Stimulated activated CD8-positive, alpha-beta memory T cell treated with anti-CD3 and anti-CD28 coated beads, Interleukin-12 subunit alpha, Interleukin-12 subunit beta, amount 100 ng/mL, for 4 hours (primary cell): ENCODE results near the gene GSDME.

ENCODE experiments used
- DNase-seq: peaks from one replicate; pipeline ENCODE4 v3.0.0-alpha.2; 2020; ENCODE audit warnings: low read depth

Gene GSDME

GRCh38 chr7:24704311-24704710 lies 53.0 kb downstream of the GSDME start:
- no peak for DNase-seq

GRCh38 chr7:24703296-24703695 lies 54.0 kb downstream of the GSDME start:
- DNase-seq = no peak

DNA sequence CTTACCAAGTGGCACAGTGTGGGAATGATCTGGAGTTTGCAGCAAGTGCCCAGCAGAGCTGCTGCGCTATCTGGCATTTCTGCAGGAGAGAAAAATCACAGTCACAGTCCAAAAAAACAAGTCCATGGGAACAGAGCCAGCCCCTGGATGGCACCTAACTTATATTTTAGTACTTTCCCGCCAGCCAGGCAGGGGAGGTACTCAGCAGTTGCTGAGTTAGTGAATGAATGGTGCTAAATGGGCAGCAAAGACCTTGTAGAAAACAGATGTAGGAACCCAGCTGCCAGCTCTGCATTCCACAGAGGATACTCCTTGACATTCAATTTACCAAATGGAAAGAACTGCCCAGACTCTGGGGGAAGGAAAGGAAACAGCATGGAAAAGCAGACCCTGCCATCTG lies 54.5 kb downstream of the GSDME start:
- DNase-seq = no peak

DNA sequence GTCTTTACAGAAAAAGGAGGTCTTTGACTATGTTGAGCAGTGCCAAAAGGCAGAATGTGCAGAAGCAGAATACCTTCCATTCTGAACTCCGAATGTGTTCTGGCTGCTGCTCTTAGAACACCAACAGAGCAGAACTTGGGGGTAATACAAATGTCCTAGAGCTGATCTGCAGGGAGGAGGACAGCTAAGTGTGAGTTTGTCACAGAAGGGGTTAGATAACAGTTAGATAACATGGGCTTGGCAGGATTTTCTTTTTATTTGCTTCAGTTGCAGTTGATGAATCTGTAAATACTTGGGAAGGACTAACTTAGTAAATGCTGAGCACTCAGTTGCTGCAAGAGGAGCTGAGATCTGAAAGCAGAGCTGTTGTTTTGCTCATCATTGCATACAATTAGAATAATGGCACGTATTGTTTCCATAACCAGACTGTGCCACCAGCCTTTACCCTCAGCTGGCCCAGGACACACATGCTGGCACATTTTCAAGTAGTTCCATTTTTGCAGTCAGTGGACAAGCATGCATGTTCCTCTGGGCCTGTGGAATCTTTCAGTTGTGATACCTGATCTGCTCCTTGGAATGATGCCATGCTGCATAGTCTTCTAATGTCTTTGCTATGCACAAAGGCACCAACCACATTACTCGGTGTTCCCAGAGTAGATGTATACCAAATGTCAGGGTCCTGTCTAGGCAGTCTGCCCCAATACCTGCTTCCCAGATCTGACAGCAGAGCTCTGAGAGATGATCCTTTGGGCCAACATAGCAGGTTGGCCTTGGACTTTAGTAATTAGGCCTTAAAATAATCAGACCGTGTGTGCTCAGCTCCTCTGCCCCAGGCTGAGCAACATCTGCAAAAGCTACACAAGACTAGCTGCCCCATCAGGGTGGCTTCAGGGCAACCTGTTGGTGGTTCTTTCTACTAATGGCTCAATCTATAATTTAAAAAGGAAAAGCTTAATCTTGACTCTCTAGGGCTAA lies 55.7 kb downstream of the GSDME start:
- no peak for DNase-seq

GRCh38 chr7:24700521-24701260 lies 56.6 kb downstream of the GSDME start:
- no peak for DNase-seq

GRCh38 chr7:24698531-24699266 lies 58.6 kb downstream of the GSDME start:
- no peak for DNase-seq

GRCh38 chr7:24697416-24697815 lies 59.8 kb downstream of the GSDME start:
- DNase-seq = no peak

GRCh38 chr7:24692592-24692991 lies 64.7 kb downstream of the GSDME start:
- no peak for DNase-seq

DNA sequence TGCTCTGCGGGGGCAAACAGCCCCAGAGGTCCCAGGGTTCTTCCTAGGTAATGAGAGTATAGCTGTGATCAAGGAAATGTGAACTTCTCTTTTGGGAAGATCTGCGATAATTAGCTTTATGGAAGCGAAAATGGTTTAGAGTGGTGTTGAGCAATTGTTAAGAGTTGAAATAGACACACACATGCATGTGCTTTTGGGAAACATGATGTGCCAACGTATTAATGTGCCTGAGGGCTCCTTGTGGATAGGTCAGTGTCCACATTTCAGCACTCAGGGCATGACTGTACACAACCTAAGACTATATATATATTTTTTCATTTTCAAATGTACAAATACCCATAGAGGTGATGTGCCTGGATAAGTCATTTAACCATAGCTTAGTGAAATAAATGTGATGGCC lies 67.0 kb downstream of the GSDME start:
- DNase-seq = no peak

DNA sequence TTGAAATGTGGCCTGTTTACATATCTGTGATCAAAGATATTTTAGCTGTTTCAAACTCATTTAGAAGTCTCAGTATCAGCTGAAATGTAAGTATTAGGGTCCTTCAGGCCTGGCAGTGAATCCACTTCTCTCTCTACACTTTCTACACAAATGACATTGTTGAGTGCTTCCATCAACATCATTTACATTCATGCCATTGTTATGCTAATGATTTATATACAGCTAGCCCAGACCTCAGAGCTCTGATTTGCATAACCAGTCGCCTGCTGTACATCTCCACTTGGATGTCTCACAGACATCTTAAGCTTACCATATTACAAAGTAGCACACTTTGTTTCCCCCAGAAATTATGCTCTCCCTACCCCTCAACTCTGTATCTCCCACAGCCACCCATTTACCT lies 71.6 kb downstream of the GSDME start:
- no peak for DNase-seq

DNA sequence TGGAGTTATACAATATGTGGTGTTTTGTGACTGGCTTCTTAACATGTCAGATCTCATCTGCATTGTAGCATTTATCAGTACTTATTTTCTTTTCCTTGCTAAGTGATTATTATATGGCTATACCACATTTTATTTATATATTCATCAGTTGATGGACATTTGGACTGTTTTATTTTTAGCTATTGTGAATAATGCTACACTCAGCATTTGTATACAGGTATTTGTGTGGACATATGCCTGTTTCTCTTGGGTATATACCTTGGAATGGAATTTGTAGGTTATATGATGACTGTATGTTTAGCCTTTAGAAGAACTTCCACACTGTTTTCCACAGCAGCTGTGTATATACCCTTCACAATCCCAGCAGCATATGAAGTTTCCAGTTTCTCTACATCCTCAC lies 86.5 kb downstream of the GSDME start:
- DNase-seq = no peak

DNA sequence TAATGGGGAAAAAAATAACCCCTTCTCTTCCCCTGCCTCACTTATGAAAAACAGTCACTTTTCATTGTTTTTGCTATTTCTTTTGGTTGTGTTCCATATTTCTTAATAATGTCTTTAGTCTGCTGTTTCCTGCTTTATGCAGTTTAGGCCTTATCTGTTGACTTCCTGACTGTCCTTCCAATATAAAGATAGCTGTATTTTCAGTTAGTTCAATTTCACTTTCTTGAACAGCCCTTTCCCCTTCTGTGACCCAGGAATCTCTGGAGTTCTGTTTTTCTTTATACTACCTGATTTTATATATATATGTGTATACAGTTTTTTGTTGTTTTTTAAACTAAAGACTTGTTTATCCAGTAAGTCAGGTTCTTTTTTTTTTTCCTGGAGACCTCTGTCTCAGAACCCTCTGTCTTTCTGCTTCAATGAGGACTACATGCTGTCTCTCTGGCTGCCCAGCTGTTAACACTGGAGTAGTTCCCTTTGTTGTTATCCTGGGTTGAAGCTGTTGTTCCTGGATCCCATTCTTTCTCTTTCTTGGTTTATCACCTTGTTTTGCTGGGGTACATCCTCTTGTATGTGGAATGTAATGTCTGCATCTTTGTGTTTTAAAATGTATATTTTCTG lies 87.2 kb downstream of the GSDME start:
- DNase-seq = no peak

- no peak for DNase-seq
Measured at GRCh38 chr7:24668927-24669635, 88.2 kb downstream of the GSDME start.

DNA sequence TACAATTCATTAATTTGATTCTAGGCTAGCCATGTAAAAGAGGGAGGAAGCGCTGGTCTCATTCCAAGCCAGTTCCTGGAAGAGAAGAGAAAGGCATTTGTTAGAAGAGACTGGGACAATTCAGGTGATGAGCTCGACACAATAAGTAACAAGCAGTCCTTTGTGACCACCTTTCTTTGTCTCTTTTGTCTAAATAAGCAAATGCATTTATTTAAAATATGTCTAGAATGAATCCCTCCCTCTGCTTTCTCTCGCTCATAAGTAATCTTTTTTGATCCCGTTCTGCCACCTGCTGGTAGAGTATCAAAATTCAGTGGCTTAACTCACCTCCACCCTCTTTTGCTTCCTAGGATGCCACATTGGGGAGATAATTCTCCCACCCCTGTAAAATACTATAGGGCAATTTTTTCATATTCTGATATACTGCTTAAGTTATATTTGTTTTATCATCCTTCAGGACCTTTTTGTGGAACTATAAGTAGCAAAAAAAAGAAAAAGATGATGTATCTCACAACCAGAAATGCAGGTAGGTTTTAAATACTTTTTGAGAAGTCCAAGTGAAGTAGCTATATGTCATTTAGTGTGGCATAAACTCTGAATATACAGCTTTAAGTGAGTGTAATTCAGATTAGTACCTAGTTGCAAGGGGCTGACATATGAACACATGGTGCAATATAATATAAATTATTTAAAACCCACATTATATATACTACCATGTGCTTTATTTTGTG lies 91.5 kb downstream of the GSDME start:
- DNase-seq = no peak

GRCh38 chr7:24660546-24660945 lies 96.7 kb downstream of the GSDME start:
- DNase-seq = no peak

DNA sequence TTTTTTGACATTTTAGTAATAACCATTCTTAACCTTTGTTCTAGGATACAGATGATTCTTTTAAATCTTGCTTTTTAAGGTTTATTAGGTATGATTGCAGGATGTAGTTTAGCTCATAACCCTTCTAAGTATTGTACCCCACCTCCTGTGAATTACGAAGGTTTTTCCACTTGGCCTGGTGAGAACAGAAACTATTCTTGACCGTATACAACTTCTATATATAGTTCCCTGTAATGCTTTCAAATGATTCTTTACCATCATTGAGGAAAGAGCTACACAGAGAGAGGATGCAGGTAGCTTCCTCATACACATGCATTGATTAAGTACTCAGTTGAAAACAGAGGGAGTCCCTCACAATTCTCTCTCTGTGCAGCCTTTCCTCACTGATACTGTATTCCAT lies 97.8 kb downstream of the GSDME start:
- DNase-seq = no peak

DNA sequence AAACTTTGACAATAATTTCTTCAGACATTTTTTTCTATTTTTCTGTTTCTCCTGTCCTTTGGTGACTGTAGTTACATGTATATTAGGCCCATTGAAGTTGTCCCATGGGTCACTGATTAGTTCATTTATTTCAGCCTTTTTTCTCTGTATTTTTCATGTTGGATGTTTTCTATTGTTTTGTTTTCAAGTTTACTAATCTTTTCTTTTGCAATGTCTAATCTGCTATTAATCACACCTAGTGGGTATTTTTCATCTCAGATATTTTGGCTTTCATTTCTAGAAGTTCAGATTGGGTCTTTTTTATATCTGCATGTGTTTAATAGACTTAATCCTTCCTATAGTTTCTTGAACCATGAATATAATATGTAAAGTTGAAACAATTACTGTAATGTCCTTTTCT lies 99.3 kb downstream of the GSDME start:
- no peak for DNase-seq

DNA sequence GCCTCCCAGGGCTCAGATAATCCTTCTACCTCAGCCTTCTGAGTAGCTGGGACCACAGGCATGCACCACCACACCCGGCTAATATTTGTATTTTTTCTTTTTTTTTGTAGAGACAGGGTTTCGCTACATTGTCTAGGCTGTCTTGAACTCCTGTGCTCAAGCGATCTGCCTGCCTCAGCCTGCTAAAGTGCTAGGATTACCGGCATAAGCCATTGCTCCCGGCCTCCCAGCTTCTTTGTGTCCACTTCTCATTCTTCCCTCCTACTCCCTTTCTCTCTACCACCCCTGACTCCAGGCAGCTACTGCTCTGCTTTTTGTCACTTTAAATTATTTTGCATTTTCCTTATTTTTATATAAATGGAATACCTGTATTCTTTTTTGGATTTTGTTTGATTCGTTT lies 100.7 kb downstream of the GSDME start:
- DNase-seq = no peak

DNA sequence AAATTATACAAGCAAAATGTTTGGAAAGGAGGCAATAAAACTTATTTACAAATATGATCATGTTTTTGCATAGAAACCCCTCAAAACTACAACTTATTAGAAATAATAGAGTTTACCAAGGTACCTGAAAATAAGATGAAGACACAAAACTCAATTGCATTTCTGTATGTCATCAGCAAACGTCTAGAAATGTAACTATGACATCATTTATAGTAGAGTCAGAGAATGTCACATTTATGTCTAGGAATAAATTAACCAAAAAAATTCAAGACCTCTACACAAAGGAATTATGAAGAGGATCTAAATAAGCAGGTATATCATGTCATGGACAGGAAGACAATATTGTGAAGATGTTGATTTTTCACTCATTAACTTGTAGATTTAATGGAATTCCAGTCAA lies 103.0 kb downstream of the GSDME start:
- DNase-seq = no peak

DNA sequence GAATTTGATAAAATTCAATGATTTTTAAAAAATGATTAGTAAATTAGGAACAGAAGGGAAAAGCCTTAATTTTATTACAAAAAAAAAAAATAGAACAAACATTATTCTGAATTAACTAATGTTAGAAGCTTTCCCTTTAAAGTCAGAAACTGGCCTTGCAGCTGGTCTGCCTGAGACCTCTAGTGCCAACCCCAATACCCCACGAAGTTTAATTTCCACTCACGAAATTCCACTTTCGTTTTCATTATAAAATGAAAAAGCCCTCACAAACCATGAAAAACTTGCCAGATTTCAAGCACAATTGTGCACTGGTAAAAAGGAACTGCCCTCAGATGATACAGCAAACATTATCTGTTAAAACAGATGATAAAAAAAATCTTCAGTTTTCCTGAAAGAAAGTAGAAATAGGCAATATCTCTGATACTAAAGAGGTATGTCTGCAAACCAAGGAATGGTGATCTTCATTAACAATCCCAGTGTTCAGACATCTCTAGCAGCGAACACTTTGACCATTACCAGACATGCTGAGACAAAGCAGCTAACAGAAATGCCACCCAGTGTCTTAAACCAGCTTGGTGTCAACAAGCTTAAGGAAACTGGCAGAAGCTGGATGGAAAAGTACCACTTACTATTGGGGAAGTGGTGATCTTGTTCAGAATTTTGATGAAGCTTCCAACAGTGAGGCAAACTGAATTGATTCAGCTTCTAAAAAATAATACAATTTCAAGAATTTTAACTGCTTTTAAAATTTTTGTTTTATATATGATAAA lies 103.8 kb downstream of the GSDME start:
- no peak for DNase-seq
